Bronchial epithelial cell (primary cell): ENCODE results near the gene SAP30BP. TPM values are rescaled to one million over a fixed set of nuclear protein-coding genes. Genes with fewer than 3 reads are reported as not detected.

ENCODE experiments used
- DNase-seq: peaks from one replicate; pipeline ENCODE4 v3.0.0-alpha.2; 2010; ENCODE audit warnings: low read depth
- FAIRE-seq: peaks from 2 replicates; lab custom pipeline; 2011; peaks lifted over from hg19 to GRCh38; lab: Jason Lieb, UNC
- H3K27me3 ChIP-seq: 2 replicates; pipeline ENCODE4 v1.5.1; 2011; ENCODE audit warnings: low read length; ENCODE audit not compliant: control insufficient read depth, insufficient read depth
- H3K36me3 ChIP-seq: 2 replicates; pipeline ENCODE4 v1.5.1; 2011; ENCODE audit warnings: low read length; ENCODE audit not compliant: control insufficient read depth, insufficient read depth
- H3K4me3 ChIP-seq: 2 replicates; pipeline ENCODE4 v1.5.1; 2011; ENCODE audit warnings: mild to moderate bottlenecking, low read depth, low read length, control low read depth
- CTCF ChIP-seq: IDR thresholded peaks from 2 replicates; pipeline ENCODE4 v1.5.1; 2011; ENCODE audit warnings: mild to moderate bottlenecking, moderate library complexity, low read length, control low read depth, inconsistent platforms; ENCODE audit not compliant: insufficient read depth, severe bottlenecking
- total RNA-seq: library from RNA; depleted of rRNA; stranded (reverse); fragments of >200 nt; gene quantifications from 2 replicates; pipeline ENCODE4 v1.2.1, GENCODE V29; 2014

Gene SAP30BP
- total RNA-seq, 1 donor from 2014 or later = 58.4 TPM

- no peak for FAIRE-seq
- H3K4me3 ChIP-seq = no peak overlapping the region
- DNase-seq = no peak
- peaks cover 11% of the 10 kb centered on the region for H3K36me3 ChIP-seq
- TF ChIP-seq CTCF = no peak
- no peaks in the 10 kb centered on the region for H3K27me3 ChIP-seq
Observed at GRCh38 chr17:75676461-75676860, 9.3 kb downstream of the SAP30BP start.

GRCh38 chr17:75679706-75680211 is 12.6 kb downstream of the SAP30BP start:
- H3K27me3 ChIP-seq = no peaks in the 10 kb centered on the region
- no peak overlapping the region for H3K4me3 ChIP-seq
- peak; percentile 59 for TF ChIP-seq CTCF
- peaks cover 4% of the 10 kb centered on the region for H3K36me3 ChIP-seq
- FAIRE-seq = peak; percentile 87
- peak; percentile 75 for DNase-seq

- DNase-seq (no peak), FAIRE-seq (no peak)
- no peaks in the 10 kb centered on the region for H3K27me3 ChIP-seq
- TF ChIP-seq CTCF = no peak
- peaks cover 4% of the 10 kb centered on the region for H3K36me3 ChIP-seq
- no peak overlapping the region for H3K4me3 ChIP-seq
Observed at GRCh38 chr17:75680431-75680830, 13.3 kb downstream of the SAP30BP start.

GRCh38 chr17:75681289-75681688 is 14.2 kb downstream of the SAP30BP start:
- FAIRE-seq = no peak
- H3K27me3 ChIP-seq = no peaks in the 10 kb centered on the region
- no peak for TF ChIP-seq CTCF
- H3K4me3 ChIP-seq = no peak overlapping the region
- DNase-seq = peak; percentile 81
- H3K36me3 ChIP-seq = peaks cover 4% of the 10 kb centered on the region

GRCh38 chr17:75683583-75683982 is 16.4 kb downstream of the SAP30BP start:
- FAIRE-seq (peak; percentile 28), DNase-seq (peak; percentile 93)
- Histone ChIP-seq H3K36me3 (peaks cover under 1% of the 10 kb centered on the region), H3K4me3 (no peak overlapping the region), H3K27me3 (no peaks in the 10 kb centered on the region)
- no peak for TF ChIP-seq CTCF

- Histone ChIP-seq H3K36me3 (no peaks in the 10 kb centered on the region), H3K27me3 (no peaks in the 10 kb centered on the region), H3K4me3 (no peak overlapping the region)
- DNase-seq = peak; percentile 67
- FAIRE-seq = no peak
- TF ChIP-seq CTCF = no peak
Observed at GRCh38 chr17:75684249-75684648, 17.1 kb downstream of the SAP30BP start.
